H9 (cell line): Measurements from ENCODE around the gene THBS2. TPM values are rescaled to one million over a fixed set of nuclear protein-coding genes. Genes with fewer than 3 reads are reported as not detected.
A peak's percentile ranks its signal among the peaks of the same experiment; 100 is the strongest.

ENCODE experiments used
- DNase-seq: peaks from one replicate; pipeline ENCODE4 v3.0.0-alpha.2; 2017
- H2AFZ ChIP-seq: one replicate; pipeline ENCODE4 v1.6.1; 2013; ENCODE audit warnings: mild to moderate bottlenecking, low read length, control low read depth, moderate library complexity
- H2AK5ac ChIP-seq: 2 replicates; pipeline ENCODE4 v1.6.1; 2013; ENCODE audit warnings: low read length, control low read depth, mixed read lengths; ENCODE audit not compliant: insufficient read length
- H2BK120ac ChIP-seq: one replicate; pipeline ENCODE4 v1.6.1; 2013; ENCODE audit warnings: low read depth, mild to moderate bottlenecking, low read length, control low read depth, inconsistent platforms; ENCODE audit not compliant: poor library complexity, severe bottlenecking
- H2BK12ac ChIP-seq: 2 replicates; pipeline ENCODE4 v1.6.1; 2013; ENCODE audit warnings: low read length, control low read depth, mixed read lengths, low read depth; ENCODE audit not compliant: insufficient read length
- H2BK15ac ChIP-seq: 2 replicates; pipeline ENCODE4 v1.6.1; 2013; ENCODE audit warnings: low read depth, low read length, control low read depth
- H2BK20ac ChIP-seq: one replicate; pipeline ENCODE4 v1.6.1; 2013; ENCODE audit warnings: low read depth, mild to moderate bottlenecking, low read length, control low read depth, inconsistent platforms; ENCODE audit not compliant: poor library complexity, severe bottlenecking
- H2BK5ac ChIP-seq: 2 replicates; pipeline ENCODE4 v1.6.1; 2013; ENCODE audit warnings: low read length, control low read depth, mixed read lengths; ENCODE audit not compliant: insufficient read length
- H3K14ac ChIP-seq: 2 replicates; pipeline ENCODE4 v1.6.1; 2013; ENCODE audit warnings: low read length, control low read depth; ENCODE audit not compliant: insufficient read depth
- H3K18ac ChIP-seq: 2 replicates; pipeline ENCODE4 v1.6.1; 2013; ENCODE audit warnings: low read depth, mild to moderate bottlenecking, mixed read lengths, low read length, control low read depth; ENCODE audit not compliant: insufficient read length
- H3K23ac ChIP-seq: 2 replicates; pipeline ENCODE4 v1.6.1; 2013; ENCODE audit warnings: low read length, control low read depth, mixed read lengths, low read depth; ENCODE audit not compliant: insufficient read length
- H3K23me2 ChIP-seq: 2 replicates; pipeline ENCODE4 v1.6.1; 2013; ENCODE audit warnings: low read depth, mild to moderate bottlenecking, mixed read lengths, low read length, control low read depth; ENCODE audit not compliant: insufficient read length, poor library complexity, severe bottlenecking
- H3K27ac ChIP-seq: 2 replicates; pipeline ENCODE4 v1.5.1; 2013; ENCODE audit warnings: low read length, control low read depth, mixed read lengths, low read depth; ENCODE audit not compliant: insufficient read length
- H3K27me3 ChIP-seq: 2 replicates; pipeline ENCODE4 v1.6.1; 2013; ENCODE audit warnings: low read length, control low read depth, inconsistent platforms; ENCODE audit not compliant: insufficient read depth
- H3K4ac ChIP-seq: 2 replicates; pipeline ENCODE4 v1.6.1; 2013; ENCODE audit warnings: low read depth, mild to moderate bottlenecking, control low read depth, inconsistent platforms, low read length, moderate library complexity
- H3K4me1 ChIP-seq: 2 replicates; pipeline ENCODE4 v1.6.1; 2013; ENCODE audit warnings: low read length, control low read depth, inconsistent platforms; ENCODE audit not compliant: insufficient read depth
- H3K4me2 ChIP-seq: 2 replicates; pipeline ENCODE4 v1.6.1; 2013; ENCODE audit warnings: low read length, control low read depth, mixed read lengths; ENCODE audit not compliant: insufficient read length, insufficient read depth
- H3K56ac ChIP-seq: 2 replicates; pipeline ENCODE4 v1.6.1; 2013; ENCODE audit warnings: low read depth, mild to moderate bottlenecking, mixed read lengths, low read length, control low read depth; ENCODE audit not compliant: insufficient read length
- H3K79me1 ChIP-seq: 2 replicates; pipeline ENCODE4 v1.6.1; 2013; ENCODE audit warnings: low read depth, mild to moderate bottlenecking, moderate library complexity, low read length, control low read depth, inconsistent platforms; ENCODE audit not compliant: insufficient read depth, poor library complexity, severe bottlenecking
- H3K79me2 ChIP-seq: 2 replicates; pipeline ENCODE4 v1.6.1; 2013; ENCODE audit warnings: low read length, control low read depth, inconsistent platforms; ENCODE audit not compliant: insufficient read depth
- H3K9ac ChIP-seq: 2 replicates; pipeline ENCODE4 v1.6.1; 2013; ENCODE audit warnings: low read length, control low read depth, mixed read lengths; ENCODE audit not compliant: insufficient read length; ENCODE audit errors: extremely low read depth
- H3K9me3 ChIP-seq: one replicate; pipeline ENCODE4 v1.6.1; 2013; ENCODE audit warnings: low read depth, low read length, inconsistent platforms; ENCODE audit not compliant: control insufficient read depth
- H3T11ph ChIP-seq: one replicate; pipeline ENCODE4 v1.6.1; 2013; ENCODE audit warnings: mild to moderate bottlenecking, low read length, control low read depth, inconsistent platforms
- H4K20me1 ChIP-seq: one replicate; pipeline ENCODE4 v1.6.1; 2013; ENCODE audit not compliant: control insufficient read depth, insufficient read length, insufficient read depth
- H4K5ac ChIP-seq: 2 replicates; pipeline ENCODE4 v1.6.1; 2013; ENCODE audit warnings: low read depth, mild to moderate bottlenecking, mixed read lengths, low read length, control low read depth; ENCODE audit not compliant: insufficient read length
- H4K8ac ChIP-seq: replicated peaks from 2 replicates; pipeline ENCODE4 v1.6.1; 2013; ENCODE audit warnings: low read length, control low read depth, mixed read lengths, low read depth; ENCODE audit not compliant: insufficient read length
- H4K91ac ChIP-seq: 2 replicates; pipeline ENCODE4 v1.6.1; 2013; ENCODE audit warnings: low read depth, mild to moderate bottlenecking, moderate library complexity, mixed read lengths, low read length, control low read depth; ENCODE audit not compliant: insufficient read length
- H3K27ac Mint-ChIP-seq, 3 experiments: 2 replicates in 2 of 3; 3 replicates in 1 of 3; pipeline ENCODE4 v1.8.0; 2020 to 2021; ENCODE audit warnings: mixed read lengths in 3 of 3, mild to moderate bottlenecking in 1 of 3, moderate library complexity in 1 of 3
- H3K27me3 Mint-ChIP-seq: 2 replicates; pipeline ENCODE4 v1.8.0; 2021; ENCODE audit warnings: low read depth, mild to moderate bottlenecking, moderate library complexity, mixed read lengths
- H3K36me3 Mint-ChIP-seq, 3 experiments: 2 replicates in 2 of 3; 3 replicates in 1 of 3; pipeline ENCODE4 v1.8.0; 2020 to 2021; ENCODE audit warnings: low read depth in 3 of 3, mixed read lengths in 3 of 3; ENCODE audit not compliant: insufficient read depth in 1 of 3
- H3K4me1 Mint-ChIP-seq, 2 experiments: 2 replicates each; pipeline ENCODE4 v1.8.0; 2020; ENCODE audit warnings: mixed read lengths in 2 of 2
- H3K4me3 Mint-ChIP-seq, 2 experiments: 2 replicates in 1 of 2; 3 replicates in 1 of 2; pipeline ENCODE4 v1.8.0; 2020 to 2021; ENCODE audit warnings: mild to moderate bottlenecking in 2 of 2, mixed read lengths in 2 of 2, moderate library complexity in 1 of 2
- H3K9me3 Mint-ChIP-seq, 2 experiments: 2 replicates in 1 of 2; 3 replicates in 1 of 2; pipeline ENCODE4 v1.8.0; 2020; ENCODE audit warnings: mild to moderate bottlenecking in 2 of 2, mixed read lengths in 2 of 2, moderate library complexity in 1 of 2
- WGBS: extraction: QIAGEN DNeasy Blood & Tissue Kit; methylation state at CpG from one replicate; pipeline ENCODE4 v1.1.7; 2013; ENCODE audit warnings: missing lambda C conversion rate, low lambda C conversion rate, mixed read lengths; ENCODE audit not compliant: insufficient read length; ENCODE audit errors: extremely low coverage; 5-methylcytosine and 5-hydroxymethylcytosine counted together
- total RNA-seq: library from RNA; stranded (reverse); gene quantifications from 2 replicates; pipeline ENCODE4 v1.2.1, GENCODE V29; 2021
- TF ChIP-seq, protein P1 (sequence below): fragments of 200-600 bp; sonication (generic); conservative IDR thresholded peaks from 3 replicates; pipeline ENCODE4 v1.8.0; 2021; ENCODE audit warnings: antibody characterized with exemption, mild to moderate bottlenecking

The THBS2 gene
- total RNA-seq, 1 experiment from 2014 or later: 14.7 TPM

- Histone ChIP-seq H2BK15ac (no peak overlapping the region), H2BK5ac (no peak overlapping the region), H3K23ac (no peak overlapping the region), H4K8ac (no peak overlapping the region), H3K56ac (no peak overlapping the region), H3K14ac (no peak overlapping the region), H3K18ac (no peak overlapping the region), H2AK5ac (no peak overlapping the region), H3K79me1 (no peaks in the 10 kb centered on the region), H4K5ac (no peak overlapping the region), H3K23me2 (no peaks in the 10 kb centered on the region), H3K4me1 (0 out of 2 replicates have a peak, but pooled peaks cover 3% of the 10 kb centered on the region), H3K4me2 (peak overlapping the region; percentile 30), H4K20me1 (no peaks in the 10 kb centered on the region), H3K27me3 (no peaks in the 10 kb centered on the region), H3K9ac (no peak overlapping the region), H4K91ac (no peak overlapping the region), H3T11ph (no peak overlapping the region), H3K27ac (no peak overlapping the region), H3K4ac (no peak overlapping the region), H2AFZ (no peak overlapping the region), H3K9me3 (no peaks in the 10 kb centered on the region), H3K79me2 (no peaks in the 10 kb centered on the region), H2BK120ac (no peak overlapping the region), H2BK12ac (no peak overlapping the region), H2BK20ac (no peak overlapping the region)
- peaks cover 10 to 14% of the 10 kb centered on the region in 2 experiments for H3K4me1 Mint-ChIP-seq
- peaks cover under 1 to 10% (median 6%) of the 10 kb centered on the region in 3 experiments; a peak in 6 of 7 replicates for H3K36me3 Mint-ChIP-seq
- no peaks in the 10 kb centered on the region for H3K27me3 Mint-ChIP-seq
- peaks cover 4 to 5% of the 10 kb centered on the region in 2 experiments for H3K9me3 Mint-ChIP-seq
- TF ChIP-seq, protein P1, sequence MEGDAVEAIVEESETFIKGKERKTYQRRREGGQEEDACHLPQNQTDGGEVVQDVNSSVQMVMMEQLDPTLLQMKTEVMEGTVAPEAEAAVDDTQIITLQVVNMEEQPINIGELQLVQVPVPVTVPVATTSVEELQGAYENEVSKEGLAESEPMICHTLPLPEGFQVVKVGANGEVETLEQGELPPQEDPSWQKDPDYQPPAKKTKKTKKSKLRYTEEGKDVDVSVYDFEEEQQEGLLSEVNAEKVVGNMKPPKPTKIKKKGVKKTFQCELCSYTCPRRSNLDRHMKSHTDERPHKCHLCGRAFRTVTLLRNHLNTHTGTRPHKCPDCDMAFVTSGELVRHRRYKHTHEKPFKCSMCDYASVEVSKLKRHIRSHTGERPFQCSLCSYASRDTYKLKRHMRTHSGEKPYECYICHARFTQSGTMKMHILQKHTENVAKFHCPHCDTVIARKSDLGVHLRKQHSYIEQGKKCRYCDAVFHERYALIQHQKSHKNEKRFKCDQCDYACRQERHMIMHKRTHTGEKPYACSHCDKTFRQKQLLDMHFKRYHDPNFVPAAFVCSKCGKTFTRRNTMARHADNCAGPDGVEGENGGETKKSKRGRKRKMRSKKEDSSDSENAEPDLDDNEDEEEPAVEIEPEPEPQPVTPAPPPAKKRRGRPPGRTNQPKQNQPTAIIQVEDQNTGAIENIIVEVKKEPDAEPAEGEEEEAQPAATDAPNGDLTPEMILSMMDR: no peak
- no peak for DNase-seq
- WGBS: no CpG with 5 or more reads among the region's 5 CpGs
- H3K4me3 Mint-ChIP-seq: no peak overlapping the region
- H3K27ac Mint-ChIP-seq: no peak overlapping the region
These were observed 41.2 kb downstream of the THBS2 start for GRCh38 chr6:169212436-169212835.
